Measurements from ENCODE around the gene MRPL33.

The MRPL33 gene

DNA sequence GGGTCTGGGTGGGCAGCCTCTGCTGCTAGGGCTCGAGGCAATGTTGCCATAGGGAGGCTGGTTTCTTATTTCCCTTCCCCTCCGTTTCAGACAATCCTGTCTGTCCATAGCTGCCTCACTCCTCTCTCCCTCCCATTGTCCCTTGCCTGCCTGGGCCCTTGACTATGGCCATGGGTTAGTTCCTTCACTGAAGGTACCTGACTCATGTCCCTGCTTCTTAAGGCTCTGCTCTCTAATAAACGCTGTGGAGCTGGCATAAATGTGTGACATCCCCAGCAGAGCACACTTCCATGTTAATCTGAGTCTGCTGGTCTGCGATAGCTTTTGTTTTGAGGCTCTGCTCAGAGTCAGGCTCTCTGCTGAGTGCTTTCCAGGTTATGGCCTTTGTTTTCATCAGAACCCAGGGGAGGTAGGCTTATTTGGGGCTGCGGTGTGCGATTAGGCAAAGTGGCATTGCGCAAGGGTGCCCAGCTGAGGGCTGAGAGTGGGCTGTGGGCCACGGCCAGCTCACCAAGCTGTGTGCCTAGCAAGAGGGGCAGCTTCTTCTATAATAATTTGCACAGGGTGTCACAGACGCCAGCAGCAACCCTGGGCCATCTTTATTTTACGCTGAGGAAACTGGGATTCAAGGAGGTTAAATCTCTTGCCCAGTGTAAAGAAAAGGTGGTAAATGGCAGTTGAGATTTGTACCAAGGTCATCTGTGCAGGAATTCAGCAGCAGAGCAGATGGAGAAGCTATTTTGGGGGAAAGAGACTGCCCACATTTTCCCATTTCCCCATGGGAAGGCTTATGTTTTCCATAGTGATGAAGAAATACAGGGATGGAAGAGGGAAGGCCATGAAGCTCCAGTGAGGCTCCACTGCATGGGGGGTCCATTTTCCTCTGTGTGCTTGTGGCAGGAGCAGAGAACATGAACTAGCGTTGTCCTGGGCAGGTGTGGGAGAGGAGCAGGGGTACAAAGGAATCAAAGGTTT is 25.6 kb downstream of the MRPL33 start:
- Mint-ChIP-seq H3K4me3 (no peak overlapping the region), H3K27me3 (no peaks in the 10 kb centered on the region), H3K9me3 (no peaks in the 10 kb centered on the region), H3K4me1 (no peaks in the 10 kb centered on the region), H3K36me3 (ENCODE audit: insufficient read depth) (peaks cover 1% of the 10 kb centered on the region), H3K27ac (ENCODE audit: low read depth) (no peak overlapping the region)
- DNase-seq (ENCODE audit: low spot score in 2 of 2) (no peak), ATAC-seq (replicated peaks; ENCODE audit: extremely low read depth, poor library complexity, severe bottlenecking) (no peak)

DNA sequence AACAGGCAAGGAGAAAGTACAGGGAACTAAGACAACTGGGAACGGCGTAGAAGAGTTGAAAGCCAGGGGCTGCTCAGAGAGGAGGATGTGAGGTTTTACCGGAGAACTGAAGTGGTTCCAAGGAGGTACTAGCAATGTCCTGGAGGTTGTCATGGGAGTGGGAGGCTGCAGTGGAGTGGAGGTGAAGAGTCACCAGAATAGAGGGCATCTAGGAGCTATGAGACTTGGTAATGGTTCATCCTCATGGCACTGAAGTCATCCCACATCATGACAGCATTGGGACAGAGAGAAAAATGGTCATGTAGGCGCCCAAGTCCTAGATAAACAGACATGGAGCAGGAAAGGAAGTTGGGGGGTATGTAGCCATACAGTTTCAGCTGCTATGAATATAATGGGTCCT is 26.3 kb downstream of the MRPL33 start:
- Mint-ChIP-seq H3K9me3 (no peaks in the 10 kb centered on the region), H3K27ac (ENCODE audit: low read depth) (no peak overlapping the region), H3K4me1 (no peaks in the 10 kb centered on the region), H3K36me3 (ENCODE audit: insufficient read depth) (peaks cover 1% of the 10 kb centered on the region), H3K27me3 (no peaks in the 10 kb centered on the region), H3K4me3 (no peak overlapping the region)
- DNase-seq (ENCODE audit: low spot score in 2 of 2) (no peak), ATAC-seq (replicated peaks; ENCODE audit: extremely low read depth, poor library complexity, severe bottlenecking) (no peak)

DNA sequence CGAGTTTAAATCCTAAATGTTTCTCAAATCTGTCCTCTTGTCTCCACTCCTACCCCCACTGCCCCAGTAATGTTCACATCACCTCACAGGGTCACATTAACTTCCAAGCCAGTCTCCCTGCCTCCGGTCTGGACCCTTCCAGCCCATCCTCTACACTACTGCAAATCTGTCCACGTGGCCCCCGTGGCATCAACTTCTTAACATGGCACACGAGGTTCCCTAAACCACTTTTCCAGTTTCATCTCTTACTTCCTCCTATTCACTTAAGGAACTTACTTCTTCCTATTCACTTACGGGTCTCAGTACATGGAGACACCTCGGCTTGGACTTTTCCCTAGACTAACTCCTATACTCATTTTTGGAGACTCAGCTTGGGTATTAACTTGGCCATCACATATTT is 27.0 kb downstream of the MRPL33 start:
- Mint-ChIP-seq H3K4me3 (no peak overlapping the region), H3K4me1 (no peaks in the 10 kb centered on the region), H3K27ac (ENCODE audit: low read depth) (peak overlapping the region; percentile 9), H3K36me3 (ENCODE audit: insufficient read depth) (peaks cover 1% of the 10 kb centered on the region), H3K9me3 (no peaks in the 10 kb centered on the region), H3K27me3 (no peaks in the 10 kb centered on the region)
- no peak for ATAC-seq (replicated peaks; ENCODE audit: extremely low read depth, poor library complexity, severe bottlenecking)
- no peak for DNase-seq (ENCODE audit: low spot score in 2 of 2)

DNA sequence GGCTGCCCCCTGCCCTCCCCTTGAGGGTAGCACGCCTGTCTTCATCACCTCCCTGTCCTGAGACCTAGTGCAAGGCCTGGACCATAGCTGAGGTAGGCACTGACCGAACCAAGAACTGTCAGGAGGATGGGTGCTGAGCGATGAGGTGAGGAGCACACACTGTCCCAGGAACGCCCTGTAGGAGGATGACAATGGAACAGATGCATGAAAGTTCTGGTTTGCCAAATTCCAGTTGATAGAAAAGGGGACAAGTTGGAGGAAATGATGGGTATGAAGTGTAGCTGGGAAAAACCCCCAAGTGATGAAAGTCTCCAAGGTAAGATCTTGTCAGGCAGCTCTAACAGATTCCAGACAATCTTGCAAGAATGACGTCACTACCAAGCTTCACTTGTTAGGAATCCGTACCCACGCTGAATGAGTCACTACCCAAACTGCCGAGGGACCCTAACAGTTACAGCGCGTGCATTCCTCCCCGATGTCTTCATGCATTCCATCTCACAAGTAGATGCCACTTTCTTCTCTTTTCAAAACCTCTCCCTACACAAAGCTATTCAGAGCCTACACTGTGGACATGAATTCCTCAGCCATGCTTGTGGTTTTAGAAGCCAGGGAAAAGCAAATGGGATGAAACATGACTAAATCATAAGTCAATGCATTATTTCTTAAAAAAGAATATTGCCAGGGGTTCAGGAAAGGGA is 27.6 kb downstream of the MRPL33 start:
- Mint-ChIP-seq H3K9me3 (no peaks in the 10 kb centered on the region), H3K27ac (ENCODE audit: low read depth) (no peak overlapping the region), H3K4me1 (no peaks in the 10 kb centered on the region), H3K36me3 (ENCODE audit: insufficient read depth) (peaks cover 1% of the 10 kb centered on the region), H3K27me3 (no peaks in the 10 kb centered on the region), H3K4me3 (no peak overlapping the region)
- ATAC-seq (replicated peaks; ENCODE audit: extremely low read depth, poor library complexity, severe bottlenecking): no peak
- no peak for DNase-seq (ENCODE audit: low spot score in 2 of 2)

DNA sequence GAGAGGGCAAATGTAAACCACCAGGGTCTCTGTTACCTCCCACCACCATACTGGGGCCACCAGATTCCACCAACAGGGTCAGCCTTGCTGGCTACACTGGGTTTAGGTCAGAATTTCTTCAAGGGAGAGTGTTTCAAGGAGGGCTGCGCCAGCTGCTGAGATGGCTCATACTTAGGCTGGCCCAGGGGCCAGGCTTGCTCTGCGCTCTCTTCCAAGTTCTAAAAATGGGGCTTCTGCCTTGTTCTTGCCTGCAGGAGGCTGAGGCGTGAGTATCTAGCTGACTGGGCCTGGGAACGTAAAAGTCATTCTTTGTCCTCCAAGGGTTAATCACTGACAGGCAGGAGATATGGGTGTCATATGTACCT is 28.1 kb downstream of the MRPL33 start:
- no peak overlapping the region for H3K27ac Mint-ChIP-seq (ENCODE audit: low read depth)
- H3K9me3 Mint-ChIP-seq: no peaks in the 10 kb centered on the region
- DNase-seq (ENCODE audit: low spot score in 2 of 2) (no peak), ATAC-seq (replicated peaks; ENCODE audit: extremely low read depth, poor library complexity, severe bottlenecking) (no peak)
- no peak overlapping the region for H3K4me3 Mint-ChIP-seq
- H3K27me3 Mint-ChIP-seq: no peaks in the 10 kb centered on the region
- H3K4me1 Mint-ChIP-seq: no peaks in the 10 kb centered on the region
- H3K36me3 Mint-ChIP-seq (ENCODE audit: insufficient read depth): peaks cover 1% of the 10 kb centered on the region

DNA sequence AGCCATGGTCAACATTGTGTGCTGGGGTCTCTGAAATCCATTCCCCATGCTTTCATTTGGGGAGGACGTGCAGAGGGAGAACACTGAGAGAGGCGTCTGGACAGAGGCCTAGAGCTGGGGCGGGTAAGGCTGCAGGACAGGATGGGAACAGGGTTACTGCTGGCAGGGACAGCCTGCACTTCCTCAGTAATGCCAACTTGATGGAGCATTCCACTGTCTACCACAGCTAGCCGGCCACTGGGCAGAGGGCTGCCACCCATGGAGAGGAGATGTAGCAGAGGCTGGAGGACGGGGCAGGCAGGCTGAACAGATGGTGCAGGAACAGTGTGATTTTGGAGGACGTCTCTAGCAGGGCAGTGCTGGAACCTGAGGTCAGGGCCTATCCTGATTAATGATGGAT is 29.3 kb downstream of the MRPL33 start:
- ATAC-seq (replicated peaks; ENCODE audit: extremely low read depth, poor library complexity, severe bottlenecking) (no peak), DNase-seq (ENCODE audit: low spot score in 2 of 2) (no peak)
- H3K27ac Mint-ChIP-seq (ENCODE audit: low read depth): no peak overlapping the region
- H3K36me3 Mint-ChIP-seq (ENCODE audit: insufficient read depth): peaks cover 3% of the 10 kb centered on the region
- H3K4me1 Mint-ChIP-seq: no peaks in the 10 kb centered on the region
- no peaks in the 10 kb centered on the region for H3K9me3 Mint-ChIP-seq
- H3K4me3 Mint-ChIP-seq: no peak overlapping the region
- H3K27me3 Mint-ChIP-seq: no peaks in the 10 kb centered on the region

DNA sequence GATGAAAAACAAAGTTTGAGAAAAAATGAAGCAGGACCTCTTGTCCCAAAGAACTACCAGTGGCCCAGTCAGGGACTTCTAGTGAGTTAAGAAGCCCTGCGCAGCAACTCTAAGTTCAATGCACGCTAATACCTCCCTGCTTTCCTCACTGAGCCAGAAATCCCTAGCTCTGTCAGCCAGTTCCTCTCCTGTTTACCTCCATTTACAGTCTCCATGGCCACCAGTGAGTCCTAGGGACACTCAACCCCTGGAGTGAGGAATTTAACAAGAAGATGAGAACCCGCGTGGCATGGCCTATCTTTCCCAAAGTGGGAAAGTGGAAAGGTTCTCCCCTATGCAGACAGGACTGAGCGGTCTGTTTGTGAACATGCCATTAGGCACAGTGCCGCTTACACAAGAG is 31.0 kb downstream of the MRPL33 start:
- no peak overlapping the region for H3K4me3 Mint-ChIP-seq
- ATAC-seq (replicated peaks; ENCODE audit: extremely low read depth, poor library complexity, severe bottlenecking) (no peak), DNase-seq (ENCODE audit: low spot score in 2 of 2) (no peak)
- H3K27ac Mint-ChIP-seq (ENCODE audit: low read depth): no peak overlapping the region
- H3K27me3 Mint-ChIP-seq: no peaks in the 10 kb centered on the region
- H3K36me3 Mint-ChIP-seq (ENCODE audit: insufficient read depth): peaks cover 2% of the 10 kb centered on the region
- H3K9me3 Mint-ChIP-seq: no peaks in the 10 kb centered on the region
- H3K4me1 Mint-ChIP-seq: no peaks in the 10 kb centered on the region

DNA sequence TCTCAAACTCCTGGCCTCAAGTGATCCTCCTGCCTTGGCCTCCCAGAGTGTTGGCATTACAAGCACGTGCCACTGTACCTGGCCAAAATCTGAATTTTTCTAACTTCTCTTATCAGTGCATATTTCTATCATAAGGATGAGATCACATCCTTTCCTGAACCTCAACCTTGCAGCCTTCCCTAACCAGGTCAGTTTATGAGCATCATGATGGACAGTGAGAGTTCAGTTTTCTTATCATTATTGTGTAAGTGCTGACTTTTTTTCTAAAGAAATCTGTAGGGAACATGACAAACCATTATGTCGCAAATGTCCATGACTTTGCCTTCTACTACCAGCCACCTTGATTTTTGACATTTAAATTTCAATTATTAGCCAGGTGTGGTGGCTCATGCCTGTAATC is 31.5 kb downstream of the MRPL33 start:
- ATAC-seq (replicated peaks; ENCODE audit: extremely low read depth, poor library complexity, severe bottlenecking) (no peak), DNase-seq (ENCODE audit: low spot score in 2 of 2) (no peak)
- H3K4me1 Mint-ChIP-seq: no peaks in the 10 kb centered on the region
- H3K27ac Mint-ChIP-seq (ENCODE audit: low read depth): no peak overlapping the region
- H3K27me3 Mint-ChIP-seq: no peaks in the 10 kb centered on the region
- no peak overlapping the region for H3K4me3 Mint-ChIP-seq
- H3K9me3 Mint-ChIP-seq: no peaks in the 10 kb centered on the region
- peaks cover 2% of the 10 kb centered on the region for H3K36me3 Mint-ChIP-seq (ENCODE audit: insufficient read depth)

DNA sequence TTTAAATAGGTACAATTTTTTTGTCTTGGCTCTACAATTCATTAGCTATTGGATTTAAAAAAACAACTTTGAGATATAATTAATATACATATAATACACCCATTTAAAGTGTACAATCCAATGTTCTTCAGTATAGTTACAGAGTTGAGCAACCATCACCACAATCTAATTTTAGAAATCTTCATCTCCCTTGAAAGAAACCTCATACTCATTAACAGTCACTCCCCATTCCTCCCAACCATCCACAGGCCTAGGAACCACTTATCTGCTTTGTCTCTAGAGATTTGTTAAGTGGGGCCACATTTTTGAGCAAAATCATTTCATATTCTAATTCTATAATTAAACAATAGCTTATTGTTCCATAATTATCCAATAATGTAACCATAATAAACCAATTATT is 32.6 kb downstream of the MRPL33 start:
- H3K27me3 Mint-ChIP-seq: no peaks in the 10 kb centered on the region
- H3K4me3 Mint-ChIP-seq: no peak overlapping the region
- DNase-seq (ENCODE audit: low spot score in 2 of 2) (no peak), ATAC-seq (replicated peaks; ENCODE audit: extremely low read depth, poor library complexity, severe bottlenecking) (no peak)
- peaks cover 2% of the 10 kb centered on the region for H3K36me3 Mint-ChIP-seq (ENCODE audit: insufficient read depth)
- no peaks in the 10 kb centered on the region for H3K9me3 Mint-ChIP-seq
- no peak overlapping the region for H3K27ac Mint-ChIP-seq (ENCODE audit: low read depth)
- no peaks in the 10 kb centered on the region for H3K4me1 Mint-ChIP-seq

DNA sequence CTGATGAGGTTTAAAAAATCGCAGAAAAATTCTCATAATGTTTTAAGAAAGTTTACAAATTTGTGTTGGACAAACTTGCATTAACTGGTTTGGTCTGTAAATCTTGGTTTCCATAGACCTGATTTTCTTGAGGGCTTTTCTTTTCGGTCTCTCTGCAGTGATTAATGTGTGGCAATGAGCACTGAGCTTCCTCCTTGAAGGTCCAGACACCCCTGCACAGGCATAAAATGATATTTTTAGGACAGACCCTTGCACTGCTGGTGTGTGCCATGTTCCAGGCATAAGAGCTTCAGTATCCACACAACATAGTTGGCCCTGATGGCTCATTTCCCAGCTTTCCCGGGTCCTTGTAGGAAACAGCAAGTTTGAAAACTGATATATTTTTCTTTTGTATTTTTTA is 33.7 kb downstream of the MRPL33 start:
- H3K27me3 Mint-ChIP-seq: no peaks in the 10 kb centered on the region
- H3K4me1 Mint-ChIP-seq: no peaks in the 10 kb centered on the region
- H3K9me3 Mint-ChIP-seq: no peaks in the 10 kb centered on the region
- no peak for DNase-seq (ENCODE audit: low spot score in 2 of 2)
- H3K27ac Mint-ChIP-seq (ENCODE audit: low read depth): no peak overlapping the region
- H3K4me3 Mint-ChIP-seq: no peak overlapping the region
- peaks cover 2% of the 10 kb centered on the region for H3K36me3 Mint-ChIP-seq (ENCODE audit: insufficient read depth)
- ATAC-seq (replicated peaks; ENCODE audit: extremely low read depth, poor library complexity, severe bottlenecking): no peak

DNA sequence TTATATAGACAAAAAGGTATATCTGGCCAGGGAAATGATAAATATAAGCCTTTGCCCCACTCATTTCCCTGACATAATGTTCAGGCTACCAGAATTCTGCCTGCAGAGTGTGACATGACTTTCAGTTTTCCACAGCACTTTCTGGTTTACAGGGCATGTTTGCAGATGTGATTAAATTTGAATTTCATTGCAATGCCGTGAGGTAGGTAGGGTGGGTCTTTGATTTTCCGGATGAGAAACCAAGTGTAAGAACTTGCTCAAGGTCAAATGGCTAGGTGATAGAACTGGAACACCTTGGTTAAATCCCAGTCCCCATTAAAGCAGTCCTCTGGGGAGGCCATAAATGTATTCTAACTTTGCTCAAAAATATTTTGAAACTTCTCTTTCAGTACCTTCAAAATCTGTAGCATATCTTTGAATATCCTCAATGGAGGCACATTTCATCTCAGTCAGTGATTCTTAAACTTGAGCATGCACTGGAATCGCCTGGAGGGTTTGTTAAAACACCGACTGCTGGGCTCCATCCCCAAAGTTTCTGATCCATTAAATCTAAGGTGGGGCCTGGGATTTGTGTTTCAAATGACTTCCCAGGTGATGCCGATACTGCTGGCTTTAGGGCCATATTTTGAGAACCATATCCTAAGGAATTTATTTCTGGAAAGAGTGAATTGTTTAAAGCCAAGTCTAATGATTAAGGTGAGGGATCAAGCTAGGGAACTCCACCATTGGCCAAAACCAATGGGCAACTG is 35.0 kb downstream of the MRPL33 start:
- no peaks in the 10 kb centered on the region for H3K9me3 Mint-ChIP-seq
- peaks cover 2% of the 10 kb centered on the region for H3K36me3 Mint-ChIP-seq (ENCODE audit: insufficient read depth)
- H3K4me3 Mint-ChIP-seq: no peak overlapping the region
- ATAC-seq (replicated peaks; ENCODE audit: extremely low read depth, poor library complexity, severe bottlenecking) (no peak), DNase-seq (ENCODE audit: low spot score in 2 of 2) (no peak)
- H3K27me3 Mint-ChIP-seq: no peaks in the 10 kb centered on the region
- no peaks in the 10 kb centered on the region for H3K4me1 Mint-ChIP-seq
- no peak overlapping the region for H3K27ac Mint-ChIP-seq (ENCODE audit: low read depth)

DNA sequence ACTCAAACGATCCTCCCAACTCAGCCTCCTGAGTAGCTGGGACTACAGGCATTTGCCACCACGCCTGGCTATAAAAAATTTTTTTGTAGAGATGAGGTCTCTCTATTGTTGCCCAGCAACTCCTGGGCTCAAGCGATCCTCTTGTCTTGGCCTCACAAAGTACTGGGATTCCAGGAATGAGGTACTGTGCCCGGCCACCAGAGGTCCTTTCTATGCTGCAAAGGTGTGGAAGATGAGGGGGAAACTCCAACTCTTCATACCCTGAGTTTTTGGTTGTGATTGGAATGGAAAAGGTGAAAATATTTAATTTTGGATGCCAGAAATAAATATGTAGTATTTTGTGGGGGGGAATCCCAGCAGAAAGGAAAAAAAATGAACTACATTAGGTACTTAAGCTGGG is 36.0 kb downstream of the MRPL33 start:
- Mint-ChIP-seq H3K27me3 (no peaks in the 10 kb centered on the region), H3K9me3 (no peaks in the 10 kb centered on the region), H3K36me3 (ENCODE audit: insufficient read depth) (peaks cover 2% of the 10 kb centered on the region), H3K4me3 (no peak overlapping the region), H3K27ac (ENCODE audit: low read depth) (no peak overlapping the region), H3K4me1 (no peaks in the 10 kb centered on the region)
- ATAC-seq (replicated peaks; ENCODE audit: extremely low read depth, poor library complexity, severe bottlenecking) (no peak), DNase-seq (ENCODE audit: low spot score in 2 of 2) (no peak)

Data from central memory CD8-positive, alpha-beta T cell (primary cell).